GM21529 (cell line): ENCODE measurements around the gene B4GALT2.

ENCODE experiments used
- ATAC-seq: cut with Tn5 transposase; IDR thresholded peaks from one replicate; pipeline ENCODE4 v1.9.1; 2021; ENCODE audit not compliant: unreplicated experiment

Gene B4GALT2

DNA sequence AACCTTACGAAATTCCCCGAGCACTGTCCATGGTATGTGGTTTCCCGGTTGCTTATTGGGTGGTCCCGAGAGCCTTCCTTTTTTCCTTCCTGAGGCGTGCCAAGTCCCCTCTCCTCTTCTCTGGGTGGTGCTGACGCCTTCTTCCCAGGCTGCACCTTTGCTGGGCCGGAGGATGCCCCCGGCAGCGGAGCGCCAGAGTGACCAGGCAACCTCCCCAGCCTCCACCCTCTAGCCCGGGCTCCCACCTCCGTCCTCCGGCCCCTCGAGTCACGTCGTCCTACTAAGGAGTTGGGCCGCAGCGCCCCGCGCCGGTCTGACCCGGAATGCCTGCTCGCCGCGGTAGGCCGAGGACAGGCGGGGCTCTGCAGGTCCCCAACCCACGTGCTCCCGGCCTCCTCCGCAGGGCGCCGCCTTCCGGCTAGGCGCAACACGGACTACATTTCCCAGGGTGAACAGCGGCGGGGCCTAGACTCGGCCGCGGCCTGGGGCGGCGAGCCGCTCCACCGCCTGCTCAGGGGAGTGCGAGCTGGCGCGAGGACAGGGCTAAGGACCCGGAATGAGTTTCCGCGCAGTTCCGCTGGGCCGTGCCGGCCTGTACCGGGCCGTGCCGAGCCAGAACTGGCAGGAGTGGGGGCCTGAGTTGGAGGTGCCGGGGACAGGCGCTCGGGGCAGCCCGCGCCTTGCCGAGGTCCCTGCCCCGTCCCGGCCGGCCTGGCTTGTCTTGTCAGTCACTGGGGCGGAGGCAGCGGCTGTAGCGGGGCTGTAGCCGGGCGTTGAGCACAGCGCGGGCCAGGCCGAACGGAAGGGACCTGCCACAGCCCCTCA is 32.6 kb upstream of the B4GALT2 start, which contains the start of gene IPO13:
IPO13 (plus strand) TSS at position 715 of the 825 bp plus-strand sequence. CDS start 651 bp downstream, outside the sequence.
- ATAC-seq = peak; percentile 92

DNA sequence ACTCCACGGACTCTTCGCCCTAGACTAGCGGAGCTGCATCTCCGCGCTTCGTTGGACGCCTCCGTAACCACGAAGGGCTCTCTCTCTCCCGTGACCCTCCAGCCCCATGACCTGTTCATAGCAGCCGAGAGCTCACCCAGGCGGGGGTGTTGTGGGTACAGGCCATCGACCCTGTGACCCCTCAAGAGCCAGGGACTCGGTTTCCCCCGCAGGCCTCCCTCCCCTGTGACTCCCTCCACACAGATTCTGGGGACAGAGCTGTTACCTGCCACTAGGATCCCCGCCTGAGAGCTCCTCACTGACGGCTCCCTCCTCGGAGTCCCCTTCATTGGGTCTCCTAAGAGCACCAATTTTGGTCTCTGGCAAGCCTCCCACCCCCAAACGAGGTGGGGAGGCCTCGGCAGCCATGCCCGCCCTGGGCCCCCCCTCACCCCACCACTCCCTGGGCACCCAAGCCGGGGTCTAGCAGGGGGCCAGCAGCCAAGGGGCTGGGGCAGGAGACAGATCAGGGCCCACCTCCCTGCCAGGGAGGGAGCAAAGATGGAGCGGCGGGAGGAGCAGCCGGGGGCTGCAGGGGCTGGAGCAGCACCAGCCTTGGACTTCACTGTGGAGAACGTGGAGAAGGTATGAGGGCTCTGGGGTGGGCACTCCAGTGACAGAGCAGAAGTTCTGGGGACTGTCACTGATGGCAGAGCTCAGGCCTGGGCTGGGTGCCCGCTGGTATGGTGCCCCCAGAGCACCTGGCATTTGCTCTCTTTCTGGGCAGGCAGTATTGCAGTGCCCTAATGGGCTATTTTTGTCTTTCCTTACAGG is 31.7 kb upstream of the B4GALT2 start:
- no peak for ATAC-seq

DNA sequence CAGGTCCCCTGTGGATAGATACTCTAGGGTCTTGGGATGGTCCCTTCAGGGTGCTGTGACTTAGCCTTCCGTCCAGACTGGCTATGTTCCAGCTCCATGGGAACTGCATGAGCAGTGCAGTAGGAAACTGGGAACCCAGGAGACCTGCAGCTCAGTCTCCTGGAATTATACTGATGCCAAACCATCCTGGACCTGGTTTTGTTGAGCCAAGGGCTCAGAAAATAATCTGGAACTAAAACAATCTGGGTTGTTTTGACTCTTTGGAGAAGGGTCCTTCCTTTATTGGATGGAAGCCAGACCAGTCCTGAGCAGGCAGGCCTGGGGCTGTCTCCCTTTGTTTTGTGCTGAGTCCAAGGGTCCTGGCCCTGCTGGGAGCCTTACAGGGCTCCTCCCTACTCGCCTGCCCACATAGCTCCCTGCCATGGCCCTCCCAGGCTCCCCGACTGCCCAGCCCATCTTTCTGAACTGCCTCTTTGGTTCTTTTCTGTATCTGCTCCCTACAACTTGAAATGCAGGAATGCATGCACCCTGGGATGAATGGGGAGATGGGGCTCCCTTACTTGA is 31.1 kb upstream of the B4GALT2 start:
- no peak for ATAC-seq

DNA sequence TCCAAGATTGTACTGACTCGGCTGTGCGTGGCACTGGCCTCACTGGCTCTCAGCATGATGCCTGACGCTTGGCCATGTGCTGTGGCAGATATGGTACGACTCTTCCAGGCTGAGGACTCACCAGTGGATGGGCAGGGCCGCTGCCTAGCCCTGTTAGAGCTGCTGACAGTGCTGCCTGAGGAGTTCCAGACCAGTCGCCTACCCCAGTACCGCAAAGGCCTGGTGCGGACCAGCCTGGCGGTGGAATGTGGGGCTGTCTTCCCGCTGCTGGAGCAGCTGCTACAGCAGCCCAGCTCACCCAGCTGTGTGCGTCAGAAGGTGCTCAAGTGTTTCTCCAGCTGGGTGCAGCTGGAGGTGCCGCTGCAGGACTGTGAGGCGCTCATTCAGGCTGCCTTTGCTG is 29.3 kb upstream of the B4GALT2 start:
- ATAC-seq = no peak

DNA sequence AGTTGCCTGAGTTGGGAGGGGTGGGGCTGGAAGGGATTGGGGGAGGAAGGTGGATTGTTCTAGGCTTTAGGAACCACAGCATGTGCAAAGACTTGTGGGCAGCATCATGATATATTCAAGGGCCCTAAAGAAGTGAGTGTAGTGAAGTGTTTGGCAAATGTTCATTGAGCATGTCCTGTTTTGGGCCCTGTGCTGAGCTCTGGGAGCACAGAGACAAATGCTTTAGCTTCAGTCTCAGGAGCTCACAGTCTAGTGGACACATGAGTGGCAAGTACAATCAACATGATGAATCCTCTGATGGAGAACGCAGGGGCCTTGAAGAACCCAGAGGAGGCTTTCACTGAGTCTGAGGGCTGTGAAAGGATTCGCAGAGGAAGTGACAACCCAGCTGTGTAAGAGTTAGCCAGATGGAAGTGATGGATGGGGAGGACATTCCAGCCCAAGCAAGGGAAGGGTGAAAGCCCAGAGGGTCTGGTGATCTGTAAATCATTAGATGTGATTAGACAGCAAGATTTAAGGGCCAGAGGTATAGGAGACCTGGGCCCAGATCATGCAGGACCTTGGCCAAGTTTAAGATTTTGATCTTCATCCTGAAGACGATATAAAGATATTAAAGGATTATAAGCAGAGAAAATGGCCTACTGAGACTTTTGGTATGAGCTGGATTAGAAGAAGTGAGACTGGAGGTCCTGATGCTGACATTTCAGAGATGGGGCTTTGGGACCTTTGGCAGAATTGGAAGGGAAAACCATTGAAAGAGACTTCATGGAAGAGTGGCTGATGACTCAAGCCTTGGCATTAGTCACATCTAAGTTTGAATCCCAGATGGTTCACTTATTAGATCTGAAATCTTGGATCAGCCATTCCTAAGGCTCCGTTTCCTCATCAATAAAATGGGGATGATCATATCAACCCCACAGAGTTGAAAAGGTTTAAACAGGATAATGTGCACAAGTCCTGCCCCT is 27.7 kb upstream of the B4GALT2 start:
- ATAC-seq = no peak

DNA sequence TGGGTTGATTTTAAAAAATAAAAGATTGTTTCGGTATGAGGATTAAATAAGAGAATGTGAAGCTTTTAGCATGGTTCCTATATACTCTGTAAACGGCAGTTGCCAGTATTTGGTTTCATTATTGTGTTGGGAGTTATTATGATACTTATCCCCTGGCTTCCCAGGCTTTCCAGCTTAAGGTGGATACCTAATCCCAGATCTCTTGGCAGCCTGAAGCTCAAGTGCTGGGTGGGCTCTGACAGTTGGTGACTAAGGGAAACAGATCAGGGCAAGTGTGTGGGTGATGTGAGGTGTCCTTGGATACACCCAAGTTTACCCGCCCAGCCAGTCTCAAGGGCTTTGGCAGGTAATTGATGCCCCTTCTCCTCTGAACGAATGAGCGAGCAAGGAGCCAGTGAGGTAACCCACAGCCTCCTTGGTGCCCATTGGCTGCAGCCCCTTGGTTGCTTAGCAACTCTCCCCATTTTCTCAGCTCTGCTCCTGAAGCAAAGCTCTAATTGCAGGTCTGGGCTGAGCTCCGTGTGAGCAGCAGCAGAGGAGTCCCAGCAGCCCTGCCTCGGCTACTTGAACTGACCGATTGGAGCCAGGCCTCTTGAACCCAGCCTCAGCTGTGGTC is 26.2 kb upstream of the B4GALT2 start:
- no peak for ATAC-seq

DNA sequence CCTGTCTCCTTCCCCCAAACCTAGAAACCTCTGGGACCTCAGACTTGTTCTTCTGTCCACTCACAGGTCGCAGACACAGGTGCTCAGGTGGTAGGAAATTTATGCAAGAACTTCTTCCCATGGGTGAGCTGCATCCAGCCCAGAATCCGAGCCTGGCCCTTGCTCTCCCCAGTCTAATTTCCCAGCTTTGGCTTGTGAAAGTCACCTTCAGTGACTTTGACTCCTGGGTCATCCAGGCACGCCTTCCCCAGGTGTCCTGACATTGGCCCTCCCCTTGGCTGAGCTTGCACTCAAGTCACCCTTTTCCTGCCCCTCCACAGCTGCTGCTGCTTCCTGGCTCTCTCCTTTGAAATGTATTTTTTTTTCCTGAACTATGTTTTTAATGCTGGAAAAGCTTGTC is 25.6 kb upstream of the B4GALT2 start:
- no peak for ATAC-seq

DNA sequence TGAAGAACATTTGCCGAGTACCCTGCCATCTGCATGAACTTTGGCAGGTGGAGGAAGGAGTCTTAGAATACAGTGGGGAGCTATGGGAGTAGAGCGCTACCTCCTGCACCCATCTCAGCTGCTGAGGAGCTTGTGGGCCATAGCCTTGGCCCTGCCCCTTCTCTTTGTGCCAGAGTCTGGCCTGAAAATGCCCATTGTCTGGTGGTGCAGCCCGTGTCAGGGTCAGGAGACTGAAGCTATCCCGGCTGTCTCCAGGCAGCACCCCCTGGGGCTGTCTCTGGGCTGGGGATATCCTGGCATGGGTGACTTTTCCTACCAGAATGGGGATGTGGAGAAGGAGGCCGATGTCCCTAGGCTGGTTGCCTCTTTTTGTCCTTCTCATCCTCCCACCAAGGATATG is 25.0 kb upstream of the B4GALT2 start:
- no peak for ATAC-seq

DNA sequence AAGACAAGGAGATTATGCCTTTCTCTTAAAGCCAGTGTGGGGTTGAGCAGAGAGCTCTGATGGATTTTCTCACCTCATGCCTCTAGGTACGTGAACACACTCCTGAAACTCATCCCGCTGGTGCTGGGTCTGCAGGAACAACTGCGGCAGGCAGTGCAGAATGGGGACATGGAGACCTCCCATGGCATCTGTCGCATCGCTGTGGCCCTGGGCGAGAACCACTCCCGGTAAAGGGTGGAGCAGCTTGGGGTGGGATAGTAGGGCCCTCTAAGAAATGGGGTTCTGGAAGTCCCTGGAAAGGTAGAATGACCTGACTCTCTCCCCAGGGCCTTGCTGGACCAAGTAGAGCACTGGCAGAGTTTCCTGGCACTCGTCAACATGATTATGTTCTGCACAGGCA is 22.8 kb upstream of the B4GALT2 start:
- no peak for ATAC-seq

DNA sequence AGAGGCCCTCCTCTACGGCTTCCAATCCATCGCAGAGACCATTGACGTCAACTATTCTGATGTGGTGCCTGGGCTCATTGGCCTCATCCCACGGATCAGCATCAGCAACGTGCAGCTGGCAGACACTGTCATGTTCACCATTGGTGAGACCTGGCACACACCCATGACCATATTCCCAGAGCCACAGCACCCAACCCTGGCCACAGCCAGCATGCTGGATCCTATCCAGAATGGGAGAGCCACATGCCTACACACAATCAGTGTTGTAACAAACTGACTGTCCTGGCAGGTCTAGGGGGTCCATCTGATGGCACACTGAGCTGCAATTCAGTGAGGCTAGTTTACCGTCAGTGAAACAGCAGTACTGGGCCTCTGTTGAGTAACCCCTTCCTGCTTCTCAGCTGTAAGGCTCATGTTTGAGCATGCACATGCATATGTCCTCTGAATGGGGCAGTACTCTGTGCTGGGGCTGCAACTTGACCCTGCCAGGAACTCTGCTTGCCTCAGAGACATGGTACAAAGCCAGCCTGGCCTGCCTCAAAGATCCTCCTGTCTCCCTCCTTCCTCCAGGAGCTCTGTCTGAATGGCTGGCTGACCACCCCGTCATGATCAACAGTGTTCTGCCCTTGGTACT is 21.5 kb upstream of the B4GALT2 start:
- no peak for ATAC-seq

DNA sequence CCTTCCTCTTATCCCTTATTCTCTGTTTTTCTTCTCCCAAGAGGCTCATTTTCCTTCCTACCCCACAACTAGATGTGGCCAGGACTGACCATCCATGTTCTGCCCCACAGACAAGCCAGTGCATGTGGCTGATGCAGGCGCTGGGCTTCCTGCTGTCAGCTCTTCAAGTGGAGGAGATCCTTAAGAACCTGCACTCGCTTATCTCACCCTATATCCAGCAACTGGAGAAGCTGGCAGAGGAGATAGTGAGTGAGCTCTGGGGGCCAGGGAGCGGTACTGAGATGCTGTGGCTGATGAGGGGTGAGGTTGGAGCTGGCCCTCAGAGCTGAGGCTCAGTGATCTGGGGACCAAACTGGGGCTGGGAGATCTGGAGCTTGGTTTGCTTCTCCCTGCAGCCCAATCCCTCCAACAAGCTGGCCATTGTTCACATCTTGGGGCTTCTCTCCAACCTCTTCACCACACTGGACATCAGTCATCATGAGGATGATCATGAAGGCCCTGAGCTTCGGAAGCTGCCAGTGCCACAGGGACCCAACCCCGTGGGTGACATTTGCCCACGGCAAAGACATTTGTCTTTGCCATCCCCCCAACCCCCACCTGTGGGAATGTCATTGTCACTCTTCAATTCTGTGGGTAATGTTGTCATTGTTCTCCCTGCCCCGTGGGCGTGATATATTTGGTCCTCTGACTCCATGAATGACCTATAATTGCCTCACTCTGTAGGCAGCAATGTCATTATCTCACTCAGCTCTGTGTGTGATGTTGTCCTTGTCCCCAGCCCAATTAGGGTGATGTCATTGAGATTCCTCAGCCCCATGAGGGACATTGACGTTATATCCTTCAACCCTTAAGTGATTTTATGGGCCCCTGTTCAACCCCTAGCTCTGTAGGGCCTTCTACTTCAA is 20.4 kb upstream of the B4GALT2 start:
- no peak for ATAC-seq

DNA sequence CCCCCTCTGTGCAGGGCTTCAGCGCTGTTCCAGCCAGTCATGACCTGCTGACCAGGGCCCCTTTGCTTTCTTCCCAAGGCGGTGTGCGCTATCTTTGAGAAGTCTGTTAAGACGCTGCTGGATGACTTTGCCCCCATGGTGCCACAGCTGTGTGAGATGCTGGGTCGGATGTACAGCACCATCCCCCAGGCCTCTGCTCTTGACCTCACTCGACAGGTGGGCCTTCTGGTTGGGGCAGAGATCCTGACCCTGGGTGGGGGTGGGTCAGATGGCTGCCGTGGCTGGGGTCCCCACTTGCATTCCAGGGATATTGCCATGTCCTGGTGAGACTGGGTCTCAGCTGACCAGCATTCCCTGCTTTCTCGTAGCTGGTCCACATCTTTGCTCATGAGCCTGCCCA is 18.2 kb upstream of the B4GALT2 start:
- no peak for ATAC-seq

DNA sequence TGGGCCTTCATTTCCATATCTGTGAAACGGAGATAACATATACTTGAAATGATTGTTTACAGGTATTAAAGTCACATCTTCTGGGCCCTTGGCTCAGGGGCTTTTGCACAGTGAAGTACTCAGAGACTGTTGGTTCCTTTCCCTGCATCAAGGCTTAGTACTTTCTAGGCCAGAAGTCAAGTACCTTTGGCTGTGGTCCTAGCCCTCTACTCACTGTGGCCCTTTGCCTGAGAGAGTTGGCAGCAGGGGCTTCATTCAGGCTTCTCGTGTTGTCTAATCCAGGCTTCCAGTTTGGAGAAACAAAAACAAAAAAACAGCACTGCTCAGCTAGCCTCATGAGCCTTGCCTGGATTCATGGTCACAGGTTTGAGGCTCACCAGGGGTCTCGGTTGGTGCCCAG is 17.3 kb upstream of the B4GALT2 start:
- no peak for ATAC-seq

DNA sequence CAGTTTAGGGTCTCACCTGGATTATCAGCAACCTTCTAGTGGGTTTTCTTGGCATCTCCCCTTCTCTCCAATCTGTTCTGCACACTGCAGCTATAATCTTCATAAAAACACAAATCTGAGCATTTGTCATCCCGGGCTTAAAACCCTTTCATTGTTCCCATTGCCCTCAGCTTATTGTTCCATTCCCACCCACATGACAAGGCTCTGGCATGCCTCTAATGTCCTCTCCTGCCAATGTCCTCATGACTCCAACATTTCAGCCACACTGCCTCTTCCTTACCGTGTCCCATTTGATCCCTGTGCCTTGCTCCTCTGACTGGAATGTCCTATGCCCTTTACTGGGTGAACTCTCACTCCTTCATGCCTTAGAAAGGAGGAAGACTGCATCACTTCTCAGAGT is 16.7 kb upstream of the B4GALT2 start:
- ATAC-seq = no peak

DNA sequence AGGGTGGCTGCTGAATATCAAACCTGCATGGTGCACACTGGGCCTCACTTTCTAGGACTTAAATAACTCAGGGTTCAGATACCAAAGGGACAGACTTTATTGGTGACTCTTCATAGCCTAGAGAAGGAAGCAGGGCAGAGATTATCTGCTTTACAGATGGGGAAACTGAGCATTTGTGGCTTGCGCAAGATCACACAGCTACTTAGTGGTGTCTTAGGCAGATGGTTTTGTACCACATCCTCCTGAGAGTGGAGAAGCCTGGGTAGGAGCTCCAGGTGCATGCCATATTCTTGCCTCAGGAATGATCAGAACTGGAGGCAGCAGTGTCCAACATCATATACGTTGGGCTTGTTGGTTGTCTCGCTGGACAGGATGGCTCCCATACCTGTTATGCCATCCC is 16.0 kb upstream of the B4GALT2 start:
- ATAC-seq = no peak

DNA sequence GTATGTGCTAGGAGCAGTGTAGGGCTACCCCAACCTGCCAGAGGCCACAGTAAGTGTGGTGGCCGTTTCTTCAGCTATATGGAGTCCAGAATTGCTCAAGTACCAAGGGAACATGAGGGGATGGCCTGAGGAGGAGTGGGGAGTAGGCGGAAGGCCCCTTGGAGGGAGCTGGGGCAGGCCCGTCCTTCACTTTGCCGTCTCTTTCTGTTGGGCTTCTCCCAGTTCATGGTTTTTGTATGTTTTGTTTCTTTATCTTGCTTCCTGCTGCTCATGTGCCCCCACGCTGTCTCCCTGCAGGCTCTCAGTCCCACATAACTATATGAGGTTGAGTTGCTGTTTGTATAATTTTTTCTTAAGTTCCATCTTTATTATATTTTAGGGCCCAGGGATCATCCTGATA is 15.1 kb upstream of the B4GALT2 start:
- no peak for ATAC-seq

DNA sequence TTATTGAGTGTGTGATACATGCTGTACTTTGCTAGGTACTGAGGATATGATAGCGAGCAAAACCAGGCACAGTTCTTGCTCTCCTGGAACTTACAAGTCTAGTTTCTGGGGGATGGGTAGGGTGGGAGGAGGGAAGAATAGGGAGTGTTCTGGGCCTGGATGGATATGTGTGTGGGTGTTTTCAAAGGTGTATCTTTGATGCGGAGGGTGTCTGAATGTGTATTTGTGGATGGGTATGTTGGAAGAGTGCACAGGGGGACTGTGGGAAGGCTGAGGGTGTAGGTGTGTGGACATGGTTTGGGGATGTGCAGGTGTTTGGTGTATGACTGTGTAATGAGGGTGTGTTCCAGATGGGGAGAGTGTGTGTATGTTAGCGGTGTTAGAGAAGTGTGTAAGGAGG is 13.7 kb upstream of the B4GALT2 start:
- no peak for ATAC-seq

DNA sequence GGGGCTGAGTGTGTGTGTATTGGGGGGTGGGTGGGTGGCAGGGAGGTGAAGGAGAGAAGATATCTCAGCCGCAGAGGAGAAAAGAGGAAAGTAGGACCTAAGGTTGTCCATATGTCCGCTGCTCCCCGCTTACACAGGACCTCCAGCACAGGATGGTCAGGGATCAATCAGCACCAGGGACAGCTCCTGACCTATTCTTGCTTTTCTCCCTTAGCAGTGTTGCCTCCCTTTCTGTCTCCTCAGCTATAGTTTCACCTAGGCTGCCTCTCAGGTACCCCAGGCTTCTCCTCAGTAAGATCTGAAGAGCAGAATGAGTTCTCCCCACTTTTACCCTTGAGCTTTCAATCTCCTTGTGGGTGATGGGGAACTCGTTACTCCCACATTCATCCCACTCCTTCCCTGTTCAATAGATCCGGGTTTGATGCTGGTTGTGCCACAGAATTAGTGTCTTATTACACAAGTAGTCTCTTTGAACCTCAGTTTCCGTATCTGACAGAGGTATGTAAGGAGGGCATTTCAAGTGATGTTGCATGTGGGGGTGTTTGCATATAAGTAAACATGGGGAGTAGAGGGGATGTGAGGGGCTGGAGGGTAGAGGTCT is 10.6 kb upstream of the B4GALT2 start:
- ATAC-seq = no peak

DNA sequence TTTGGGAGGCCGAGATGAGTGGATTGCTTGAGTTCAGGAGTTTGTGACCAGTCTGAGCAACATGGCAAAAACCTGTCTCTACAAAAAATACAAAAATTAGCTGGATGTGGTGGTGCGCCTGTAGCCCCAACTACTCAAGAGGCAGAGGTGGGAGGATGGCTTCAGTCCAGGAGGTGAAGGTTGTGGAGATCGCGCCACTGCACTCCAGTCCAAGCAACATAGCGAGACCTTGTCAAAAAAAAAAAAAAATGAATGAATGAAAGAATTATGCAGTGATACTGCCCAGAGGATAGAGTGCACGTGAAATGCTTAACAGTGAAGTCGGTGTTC is 9.6 kb upstream of the B4GALT2 start:
- ATAC-seq = no peak
